Keratinocyte (primary cell): Measurements from ENCODE around the gene CCM2. TPM values are rescaled to one million over a fixed set of nuclear protein-coding genes. Genes with fewer than 3 reads are reported as not detected.

Experiments used
- DNase-seq: peaks from one replicate; pipeline ENCODE4 v3.0.0-alpha.2; 2011; ENCODE audit warnings: low read depth, missing footprints, low spot score
- FAIRE-seq: peaks from 2 replicates; lab custom pipeline; 2011; peaks lifted over from hg19 to GRCh38; lab: Jason Lieb, UNC
- H2AFZ ChIP-seq: 2 replicates; pipeline ENCODE4 v1.6.0; 2012; ENCODE audit warnings: low read length, control low read depth, inconsistent platforms; ENCODE audit not compliant: control insufficient read depth
- H3K27ac ChIP-seq: 2 replicates; pipeline ENCODE4 v1.5.1; 2011; ENCODE audit warnings: low read length; ENCODE audit not compliant: control insufficient read depth, insufficient read depth
- H3K27me3 ChIP-seq: 3 replicates; pipeline ENCODE4 v1.6.0; 2011; ENCODE audit warnings: low read length; ENCODE audit not compliant: control insufficient read depth, insufficient read depth; ENCODE audit errors: extremely low read depth
- H3K36me3 ChIP-seq, 2 experiments: 2 replicates in 1 of 2; 3 replicates in 1 of 2; pipeline ENCODE4 v1.5.1; 2011; ENCODE audit warnings: low read length in 2 of 2, mild to moderate bottlenecking in 1 of 2; ENCODE audit not compliant: control insufficient read depth in 2 of 2, insufficient read depth in 2 of 2; ENCODE audit errors: extremely low read depth in 1 of 2
- H3K4me1 ChIP-seq: 3 replicates; pipeline ENCODE4 v1.5.1; 2011; ENCODE audit warnings: low read length; ENCODE audit not compliant: control insufficient read depth, insufficient read depth; ENCODE audit errors: extremely low read depth
- H3K4me2 ChIP-seq: 3 replicates; pipeline ENCODE4 v1.6.0; 2011; ENCODE audit warnings: low read depth, low read length; ENCODE audit not compliant: control insufficient read depth, insufficient read depth; ENCODE audit errors: extremely low read depth
- H3K4me3 ChIP-seq, 3 experiments: fragments of 200-600 bp in 1 of 3; sonication (generic) in 1 of 3; 2 replicates in 2 of 3; 3 replicates in 1 of 3; pipeline ENCODE4 v1.5.1; 2011 to 2016; ENCODE audit warnings: low read length in 3 of 3, mild to moderate bottlenecking in 3 of 3, control low read depth in 2 of 3, inconsistent platforms in 1 of 3, low read depth in 1 of 3, mixed read lengths in 1 of 3, mixed run types in 1 of 3, moderate library complexity in 1 of 3; ENCODE audit not compliant: control insufficient read depth in 2 of 3, insufficient read depth in 2 of 3; ENCODE audit errors: extremely low read depth in 1 of 3
- H3K79me2 ChIP-seq: 2 replicates; pipeline ENCODE4 v1.6.0; 2012; ENCODE audit warnings: low read length; ENCODE audit not compliant: control insufficient read depth, insufficient read depth
- H3K9ac ChIP-seq: 3 replicates; pipeline ENCODE4 v1.6.0; 2011; ENCODE audit warnings: low read length; ENCODE audit not compliant: control insufficient read depth, insufficient read depth; ENCODE audit errors: extremely low read depth
- H3K9me1 ChIP-seq: 3 replicates; pipeline ENCODE4 v1.6.0; 2011; ENCODE audit warnings: low read length; ENCODE audit not compliant: control insufficient read depth, insufficient read depth; ENCODE audit errors: extremely low read depth
- H3K9me3 ChIP-seq: 2 replicates; pipeline ENCODE4 v1.5.1; 2012; ENCODE audit warnings: low read depth, low read length; ENCODE audit not compliant: control insufficient read depth
- H4K20me1 ChIP-seq: 3 replicates; pipeline ENCODE4 v1.6.0; 2011; ENCODE audit warnings: low read length; ENCODE audit not compliant: control insufficient read depth, insufficient read depth; ENCODE audit errors: extremely low read depth
- EZH2 ChIP-seq: IDR thresholded peaks from one replicate; pipeline ENCODE4 v1.6.1; 2012; ENCODE audit warnings: inconsistent platforms, mild to moderate bottlenecking, low read length, moderate library complexity
- dilution Hi-C: fragments of 300-500 bp; cut with MboI; formaldehyde crosslinking; loops from one replicate; pipeline ENCODE4 v1.7.0; 2020; ENCODE audit warnings: low sequenced_read_pairs; ENCODE audit not compliant: extremely low pct_ligation_motif_present
- polyA plus RNA-seq, 5 experiments: library from polyadenylated mRNA; depleted of rRNA in 3 of 5; stranded (reverse) in 3 of 5; stranded (forward) in 1 of 5; unstranded in 1 of 5; fragments of >200 nt; gene quantifications; 1 replicate in 1 of 5; 2 replicates in 3 of 5; 3 replicates in 1 of 5; pipeline versions ENCODE4 v1.2.1 to v1.2.3, GENCODE V29; 2011 to 2012; ENCODE audit warnings: missing spikeins in 2 of 5, low read depth in 1 of 5, low replicate concordance in 1 of 5
- TF ChIP-seq, protein P1 (sequence below), 3 experiments: IDR thresholded peaks in 1 of 3; conservative IDR thresholded peaks in 1 of 3; optimal IDR thresholded peaks in 1 of 3; 2 replicates in 2 of 3; 3 replicates in 1 of 3; pipeline versions ENCODE3 to v1.5.1; 2011; ENCODE audit warnings: low read length in 3 of 3, mild to moderate bottlenecking in 3 of 3, moderate library complexity in 2 of 3, control low read depth in 1 of 3, inconsistent platforms in 1 of 3; ENCODE audit not compliant: insufficient read depth in 2 of 3; ENCODE audit errors: extremely low read depth in 1 of 3

Gene CCM2
- polyA plus RNA-seq, 1 donor (not counting 4 experiments of a cell fraction or from before 2014, with no cell fraction given), result 44.8 TPM

DNA sequence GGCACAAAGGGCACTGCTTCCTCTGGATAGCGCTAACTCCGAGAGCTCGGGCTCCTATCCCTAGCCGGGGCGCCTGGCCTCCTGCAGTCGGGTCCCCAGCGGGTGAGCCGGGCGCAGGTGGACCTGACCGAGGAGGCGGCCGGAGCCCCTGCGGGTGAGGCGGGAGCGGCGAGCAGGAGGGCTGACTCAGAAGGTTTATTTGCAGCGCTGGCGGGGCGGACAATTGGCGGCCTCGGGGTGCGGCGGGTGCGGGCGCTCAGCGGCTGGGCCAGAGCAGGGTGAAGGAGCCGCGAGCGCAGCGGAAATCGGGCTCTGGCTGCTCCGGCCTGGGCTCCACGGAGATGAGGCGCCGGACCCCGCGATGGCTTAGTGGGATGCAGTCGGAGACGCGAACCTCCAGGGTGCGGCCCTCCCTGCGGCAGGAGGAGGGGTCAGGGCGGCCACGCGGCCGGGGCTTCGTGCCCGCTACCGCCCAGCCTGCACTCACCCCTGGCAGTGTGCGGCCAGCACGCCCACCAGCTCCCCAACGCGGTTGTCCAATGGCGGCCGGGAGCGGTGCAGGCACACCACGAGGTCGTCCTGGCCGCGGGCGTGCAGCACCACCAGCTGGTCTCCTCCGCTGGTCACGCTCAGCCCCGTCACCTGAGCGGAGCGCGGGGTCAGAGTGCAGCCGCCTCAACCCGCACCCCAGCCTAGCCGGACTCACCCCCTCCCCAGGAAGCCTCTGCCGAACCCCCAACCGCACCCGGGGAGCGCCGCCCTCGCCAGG, 37.3 kb upstream of the CCM2 start:
- TF ChIP-seq, protein P1, sequence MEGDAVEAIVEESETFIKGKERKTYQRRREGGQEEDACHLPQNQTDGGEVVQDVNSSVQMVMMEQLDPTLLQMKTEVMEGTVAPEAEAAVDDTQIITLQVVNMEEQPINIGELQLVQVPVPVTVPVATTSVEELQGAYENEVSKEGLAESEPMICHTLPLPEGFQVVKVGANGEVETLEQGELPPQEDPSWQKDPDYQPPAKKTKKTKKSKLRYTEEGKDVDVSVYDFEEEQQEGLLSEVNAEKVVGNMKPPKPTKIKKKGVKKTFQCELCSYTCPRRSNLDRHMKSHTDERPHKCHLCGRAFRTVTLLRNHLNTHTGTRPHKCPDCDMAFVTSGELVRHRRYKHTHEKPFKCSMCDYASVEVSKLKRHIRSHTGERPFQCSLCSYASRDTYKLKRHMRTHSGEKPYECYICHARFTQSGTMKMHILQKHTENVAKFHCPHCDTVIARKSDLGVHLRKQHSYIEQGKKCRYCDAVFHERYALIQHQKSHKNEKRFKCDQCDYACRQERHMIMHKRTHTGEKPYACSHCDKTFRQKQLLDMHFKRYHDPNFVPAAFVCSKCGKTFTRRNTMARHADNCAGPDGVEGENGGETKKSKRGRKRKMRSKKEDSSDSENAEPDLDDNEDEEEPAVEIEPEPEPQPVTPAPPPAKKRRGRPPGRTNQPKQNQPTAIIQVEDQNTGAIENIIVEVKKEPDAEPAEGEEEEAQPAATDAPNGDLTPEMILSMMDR (optimal IDR thresholded peaks at IDR 0.05 in 1 of 3, IDR thresholded peaks at IDR 0.05 in 1 of 3, conservative IDR thresholded peaks at IDR 0.05 in 1 of 3; ENCODE audit: extremely low read depth in 1 of 3, insufficient read depth in 2 of 3, low read length in 3 of 3), result peak in 1 of 3 experiments; percentile 44
- TF ChIP-seq EZH2, result peak; percentile 76
- Histone ChIP-seq H3K4me3 (peak overlapping the region; percentile 15 to 51 (median 48)), H3K9me1 (no peaks in the 10 kb centered on the region), H4K20me1 (no peaks in the 10 kb centered on the region), H3K79me2 (no peaks in the 10 kb centered on the region), H3K27me3 (peaks cover 24% of the 10 kb centered on the region), H3K4me1 (peaks cover 17% of the 10 kb centered on the region), H3K36me3 (no peaks in the 10 kb centered on the region), H3K27ac (no peak overlapping the region), H3K4me2 (peak overlapping the region; percentile 74), H3K9ac (peak overlapping the region; percentile 47), H2AFZ (peak overlapping the region; percentile 78), H3K9me3 (no peaks in the 10 kb centered on the region)
- DNase-seq, result no peak
- dilution Hi-C loops, result no loop called here
- no peak for FAIRE-seq

DNA sequence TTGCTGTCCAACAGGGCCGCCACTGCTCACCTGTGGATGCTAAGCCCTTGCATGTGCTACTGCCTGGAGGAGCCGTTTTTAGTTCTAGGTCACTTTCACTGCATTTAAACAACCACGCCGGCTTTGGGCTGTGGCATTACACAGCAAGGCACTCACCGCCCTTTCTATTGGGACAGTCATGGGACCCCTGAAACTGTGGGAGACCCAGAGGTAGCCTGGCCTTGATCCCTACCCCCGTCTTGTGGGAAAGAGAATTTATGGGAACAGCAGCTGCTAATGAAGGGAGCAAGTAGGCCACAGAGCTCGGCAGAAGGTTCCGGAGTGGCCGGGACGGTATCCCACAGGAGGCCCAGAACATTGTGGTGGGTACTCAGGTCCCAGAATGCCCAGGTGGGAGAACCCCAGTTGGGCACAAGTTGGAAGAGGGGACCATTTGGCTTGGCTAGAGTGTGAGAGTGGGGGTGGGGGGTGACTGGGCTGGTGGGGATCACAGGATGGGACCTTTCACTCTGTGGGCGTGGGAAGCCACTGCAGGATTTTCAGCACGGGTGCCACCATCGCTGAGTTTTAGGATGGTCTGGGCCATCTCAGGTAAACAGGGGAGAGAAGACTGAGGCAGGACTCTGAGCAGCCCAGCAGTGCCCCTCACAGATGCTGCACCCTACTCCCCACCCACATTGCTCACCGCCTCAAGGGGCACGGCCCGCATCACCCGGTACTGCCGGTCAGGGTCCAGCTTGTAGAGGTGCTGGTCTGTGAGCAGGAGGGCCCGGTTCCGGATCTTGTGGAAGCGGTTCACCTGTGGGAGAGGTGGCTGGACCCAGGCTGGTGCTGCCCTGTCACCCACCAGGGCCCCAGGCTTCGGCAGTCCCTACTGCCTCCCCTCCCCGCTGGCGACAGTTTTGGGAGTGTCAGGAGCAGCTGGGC, 36.4 kb upstream of the CCM2 start:
- no peak for TF ChIP-seq EZH2
- TF ChIP-seq, protein P1 (optimal IDR thresholded peaks at IDR 0.05 in 1 of 3, IDR thresholded peaks at IDR 0.05 in 1 of 3, conservative IDR thresholded peaks at IDR 0.05 in 1 of 3; ENCODE audit: extremely low read depth in 1 of 3, insufficient read depth in 2 of 3, low read length in 3 of 3), result no peak
- H3K4me3 ChIP-seq, result no peak overlapping the region

More for the DNA sequence above, 36.4 kb upstream of the CCM2 start:
- FAIRE-seq (no peak), DNase-seq (no peak)
- Histone ChIP-seq H3K9me3 (no peaks in the 10 kb centered on the region), H3K36me3 (no peaks in the 10 kb centered on the region), H3K27me3 (peaks cover 24% of the 10 kb centered on the region), H3K27ac (no peak overlapping the region), H3K4me2 (no peak overlapping the region), H3K4me1 (peaks cover 17% of the 10 kb centered on the region), H4K20me1 (no peaks in the 10 kb centered on the region), H3K9me1 (no peaks in the 10 kb centered on the region), H2AFZ (no peak overlapping the region), H3K9ac (no peak overlapping the region), H3K79me2 (no peaks in the 10 kb centered on the region)
- dilution Hi-C loops, result no loop called here
